Frontal cortex (tissue), 4 donors: ENCODE data around the gene WSCD1. TPM values are rescaled to one million over a fixed set of nuclear protein-coding genes. Genes with fewer than 3 reads are reported as not detected.

Experiments used
- DNase-seq, 2 donors: peaks; one replicate each; pipeline ENCODE4 v3.0.0; 2012; ENCODE audit warnings: low spot score in 2 of 2
- FAIRE-seq: peaks from 2 replicates; lab custom pipeline; 2012; peaks lifted over from hg19 to GRCh38; lab: Jason Lieb, UNC
- total RNA-seq: library from RNA; depleted of rRNA; stranded (reverse); fragments of >200 nt; gene quantifications from one replicate; pipeline ENCODE4 v1.2.3, GENCODE V29; 2014
- donor health status: control.
- donor health status: control.
- donor health status: control.

WSCD1 gene
- total RNA-seq, 1 donor from 2014 or later, result 22.0 TPM

- FAIRE-seq, result no peak
Observed at GRCh38 chr17:6102615-6103014, 32.4 kb downstream of the WSCD1 start.

GRCh38 chr17:6104956-6105648 is 34.9 kb downstream of the WSCD1 start:
- DNase-seq (no peak), FAIRE-seq (no peak)

More at GRCh38 chr17:6102615-6103014, 32.4 kb downstream of the WSCD1 start:
- DNase-seq, result no peak

- DNase-seq (no peak), FAIRE-seq (no peak)
Observed at GRCh38 chr17:6105649-6106007, 35.4 kb downstream of the WSCD1 start.

- FAIRE-seq, result no peak
Observed at GRCh38 chr17:6106212-6106611, 36.0 kb downstream of the WSCD1 start.

GRCh38 chr17:6107791-6108190 is 37.6 kb downstream of the WSCD1 start:
- DNase-seq (no peak), FAIRE-seq (no peak)

More at GRCh38 chr17:6106212-6106611, 36.0 kb downstream of the WSCD1 start:
- DNase-seq, result no peak

GRCh38 chr17:6108382-6108781 is 38.2 kb downstream of the WSCD1 start:
- DNase-seq (no peak), FAIRE-seq (no peak)

GRCh38 chr17:6108987-6109386 is 38.8 kb downstream of the WSCD1 start:
- DNase-seq (no peak), FAIRE-seq (no peak)

GRCh38 chr17:6109536-6109935 is 39.4 kb downstream of the WSCD1 start:
- DNase-seq (no peak), FAIRE-seq (no peak)

- no peak for FAIRE-seq
- DNase-seq, result no peak
Observed at GRCh38 chr17:6110088-6110487, 39.9 kb downstream of the WSCD1 start.

- DNase-seq, result no peak
- FAIRE-seq, result no peak
Observed at GRCh38 chr17:6110592-6110991, 40.4 kb downstream of the WSCD1 start.

- FAIRE-seq (no peak), DNase-seq (no peak)
Observed at GRCh38 chr17:6120351-6120750, 50.2 kb downstream of the WSCD1 start.

- DNase-seq (no peak), FAIRE-seq (no peak)
Observed at GRCh38 chr17:6124856-6125255, 54.7 kb downstream of the WSCD1 start.

GRCh38 chr17:6126768-6127167 is 56.6 kb downstream of the WSCD1 start:
- DNase-seq (no peak), FAIRE-seq (no peak)

GRCh38 chr17:6134721-6135120 is 64.5 kb downstream of the WSCD1 start:
- FAIRE-seq, result no peak
- no peak for DNase-seq

- DNase-seq, result no peak
- FAIRE-seq, result no peak
Observed at GRCh38 chr17:6135236-6135635, 65.1 kb downstream of the WSCD1 start.

- no peak for FAIRE-seq
- no peak for DNase-seq
Observed at GRCh38 chr17:6135996-6136395, 65.8 kb downstream of the WSCD1 start.

- FAIRE-seq (no peak), DNase-seq (no peak)
Observed at GRCh38 chr17:6137716-6138502, 67.7 kb downstream of the WSCD1 start.

- no peak for FAIRE-seq
Observed at GRCh38 chr17:6138761-6139446, 68.7 kb downstream of the WSCD1 start.

GRCh38 chr17:6139447-6139832 is 69.3 kb downstream of the WSCD1 start:
- FAIRE-seq (no peak), DNase-seq (no peak)

More at GRCh38 chr17:6138761-6139446, 68.7 kb downstream of the WSCD1 start:
- no peak for DNase-seq

- no peak for DNase-seq
- peak; percentile 99 for FAIRE-seq
Observed at GRCh38 chr17:6140188-6140587, 70.0 kb downstream of the WSCD1 start.
